ENCODE measurements around the gene NR0B2. TPM values are rescaled to one million over a fixed set of nuclear protein-coding genes. Genes with fewer than 3 reads are reported as not detected.
"Not testable (repeated sequence)": the region's sequence is repeated elsewhere in the genome, so short reads cannot be mapped to it uniquely, and the experiment has no call there.

Gene NR0B2
- total and polyA plus RNA-seq, 9 donors = 0.11 to 4.5 (median 0.38) TPM; not detected in 5

- Histone ChIP-seq H3K27me3 (ENCODE audit: control insufficient read depth, insufficient read depth, low read length) (no peaks in the 10 kb centered on the region), H3K36me3 (ENCODE audit: control insufficient read depth, insufficient read depth, low read length) (peaks cover 65% of the 10 kb centered on the region), H3K4me3 (ENCODE audit: low read length) (peak overlapping the region; percentile 79), H3K9me3 (replicated peaks; ENCODE audit: control insufficient read depth, low read depth, low read length) (no peaks in the 10 kb centered on the region), H3K27ac (ENCODE audit: low read length) (peak overlapping the region; percentile 93), H3K4me1 (ENCODE audit: control insufficient read depth, insufficient read depth, low read length) (peaks cover 16% of the 10 kb centered on the region)
- 3% methylated on average over 5 of the region's 12 CpGs for WGBS (ENCODE audit: insufficient coverage)
- DNase-seq = no peak
These were observed 23.3 kb downstream of the NR0B2 start for GRCh38 chr1:26890467-26890796.

- WGBS (ENCODE audit: insufficient coverage) = under 1% methylated on average over 79 of the region's 89 CpGs
- H3K27me3 ChIP-seq (ENCODE audit: control insufficient read depth, insufficient read depth, low read length) = no peaks in the 10 kb centered on the region
- peak within 1 kb of the TSS; percentile 79 for H3K4me3 ChIP-seq (ENCODE audit: low read length)
- no peaks in the 10 kb centered on the region for H3K9me3 ChIP-seq (replicated peaks; ENCODE audit: control insufficient read depth, low read depth, low read length)
- H3K4me1 ChIP-seq (ENCODE audit: control insufficient read depth, insufficient read depth, low read length) = peaks cover 16% of the 10 kb centered on the region
- H3K27ac ChIP-seq (ENCODE audit: low read length) = peak within 1 kb of the TSS; percentile 93
- DNase-seq = peak; percentile 92
- peaks cover 65% of the 10 kb centered on the region for H3K36me3 ChIP-seq (ENCODE audit: control insufficient read depth, insufficient read depth, low read length)
These were observed 24.0 kb downstream of the NR0B2 start, which contains the start of gene GPN2 for GRCh38 chr1:26889551-26890466. GPN2 (minus strand) TSS chr1:26890283; CDS start chr1:26890096, 187 bp downstream.

- WGBS (ENCODE audit: insufficient coverage) = no CpG with 5 or more reads among the region's 1 CpG
- H3K27ac ChIP-seq (ENCODE audit: low read length) = no peak overlapping the region
These were observed 25.5 kb downstream of the NR0B2 start for GRCh38 chr1:26888231-26888630.

GRCh38 chr1:26887125-26887524 is 26.6 kb downstream of the NR0B2 start:
- peaks cover 63% of the 10 kb centered on the region for H3K36me3 ChIP-seq (ENCODE audit: control insufficient read depth, insufficient read depth, low read length)
- no peaks in the 10 kb centered on the region for H3K27me3 ChIP-seq (ENCODE audit: control insufficient read depth, insufficient read depth, low read length)
- no peak overlapping the region for H3K27ac ChIP-seq (ENCODE audit: low read length)
- no peaks in the 10 kb centered on the region for H3K9me3 ChIP-seq (replicated peaks; ENCODE audit: control insufficient read depth, low read depth, low read length)
- no peak overlapping the region for H3K4me3 ChIP-seq (ENCODE audit: low read length)
- H3K4me1 ChIP-seq (ENCODE audit: control insufficient read depth, insufficient read depth, low read length) = peaks cover 16% of the 10 kb centered on the region
- WGBS (ENCODE audit: insufficient coverage) = no CpG with 5 or more reads among the region's 1 CpG
- peak; percentile 35 for DNase-seq

More at GRCh38 chr1:26888231-26888630, 25.5 kb downstream of the NR0B2 start:
- Histone ChIP-seq H3K4me1 (ENCODE audit: control insufficient read depth, insufficient read depth, low read length) (peaks cover 16% of the 10 kb centered on the region), H3K36me3 (ENCODE audit: control insufficient read depth, insufficient read depth, low read length) (peaks cover 63% of the 10 kb centered on the region), H3K4me3 (ENCODE audit: low read length) (no peak overlapping the region), H3K9me3 (replicated peaks; ENCODE audit: control insufficient read depth, low read depth, low read length) (no peaks in the 10 kb centered on the region), H3K27me3 (ENCODE audit: control insufficient read depth, insufficient read depth, low read length) (no peaks in the 10 kb centered on the region)
- no peak for DNase-seq

- Histone ChIP-seq H3K9me3 (replicated peaks; ENCODE audit: control insufficient read depth, low read depth, low read length) (no peaks in the 10 kb centered on the region), H3K4me3 (ENCODE audit: low read length) (no peak overlapping the region), H3K36me3 (ENCODE audit: control insufficient read depth, insufficient read depth, low read length) (peaks cover 71% of the 10 kb centered on the region), H3K27ac (ENCODE audit: low read length) (no peak overlapping the region), H3K4me1 (ENCODE audit: control insufficient read depth, insufficient read depth, low read length) (no peaks in the 10 kb centered on the region), H3K27me3 (ENCODE audit: control insufficient read depth, insufficient read depth, low read length) (no peaks in the 10 kb centered on the region)
- no peak for DNase-seq
- whole genome bisulfite sequencing (ENCODE audit: insufficient coverage) = 91% methylated on average over 5 of the region's 5 CpGs
These were observed 30.9 kb downstream of the NR0B2 start for GRCh38 chr1:26882696-26883463.

GRCh38 chr1:26881611-26882010 is 32.2 kb downstream of the NR0B2 start:
- not testable (repeated sequence) for DNase-seq; H3K4me1 ChIP-seq (ENCODE audit: control insufficient read depth, insufficient read depth, low read length); H3K9me3 ChIP-seq (replicated peaks; ENCODE audit: control insufficient read depth, low read depth, low read length); H3K4me3 ChIP-seq (ENCODE audit: low read length); H3K27me3 ChIP-seq (ENCODE audit: control insufficient read depth, insufficient read depth, low read length); H3K27ac ChIP-seq (ENCODE audit: low read length)
- 89% methylated on average over 5 of the region's 6 CpGs for WGBS (ENCODE audit: insufficient coverage)
- peaks cover 75% of the 10 kb centered on the region for H3K36me3 ChIP-seq (ENCODE audit: control insufficient read depth, insufficient read depth, low read length)

GRCh38 chr1:26879793-26880192 is 34.0 kb downstream of the NR0B2 start:
- WGBS (ENCODE audit: insufficient coverage) = no CpG with 5 or more reads among the region's 4 CpGs
- H3K4me1 ChIP-seq (ENCODE audit: control insufficient read depth, insufficient read depth, low read length) = no peaks in the 10 kb centered on the region
- H3K27ac ChIP-seq (ENCODE audit: low read length) = no peak overlapping the region
- H3K36me3 ChIP-seq (ENCODE audit: control insufficient read depth, insufficient read depth, low read length) = peaks cover 67% of the 10 kb centered on the region
- no peaks in the 10 kb centered on the region for H3K27me3 ChIP-seq (ENCODE audit: control insufficient read depth, insufficient read depth, low read length)
- H3K9me3 ChIP-seq (replicated peaks; ENCODE audit: control insufficient read depth, low read depth, low read length) = no peaks in the 10 kb centered on the region
- no peak for DNase-seq
- H3K4me3 ChIP-seq (ENCODE audit: low read length) = no peak overlapping the region

GRCh38 chr1:26877326-26877725 is 36.4 kb downstream of the NR0B2 start:
- Histone ChIP-seq H3K27ac (ENCODE audit: low read length) (no peak overlapping the region), H3K4me1 (ENCODE audit: control insufficient read depth, insufficient read depth, low read length) (no peaks in the 10 kb centered on the region), H3K9me3 (replicated peaks; ENCODE audit: control insufficient read depth, low read depth, low read length) (no peaks in the 10 kb centered on the region), H3K27me3 (ENCODE audit: control insufficient read depth, insufficient read depth, low read length) (no peaks in the 10 kb centered on the region), H3K36me3 (ENCODE audit: control insufficient read depth, insufficient read depth, low read length) (peaks cover 46% of the 10 kb centered on the region), H3K4me3 (ENCODE audit: low read length) (no peak overlapping the region)
- DNase-seq = no peak
- no CpG with 5 or more reads among the region's 2 CpGs for WGBS (ENCODE audit: insufficient coverage)

GRCh38 chr1:26874896-26875295 is 38.9 kb downstream of the NR0B2 start:
- H3K27me3 ChIP-seq (ENCODE audit: control insufficient read depth, insufficient read depth, low read length) = no peaks in the 10 kb centered on the region
- H3K9me3 ChIP-seq (replicated peaks; ENCODE audit: control insufficient read depth, low read depth, low read length) = no peaks in the 10 kb centered on the region
- H3K27ac ChIP-seq (ENCODE audit: low read length) = no peak overlapping the region
- peaks cover 30% of the 10 kb centered on the region for H3K36me3 ChIP-seq (ENCODE audit: control insufficient read depth, insufficient read depth, low read length)
- 72% methylated on average over 2 of the region's 4 CpGs for WGBS (ENCODE audit: insufficient coverage)
- DNase-seq = no peak
- H3K4me3 ChIP-seq (ENCODE audit: low read length) = no peak overlapping the region
- H3K4me1 ChIP-seq (ENCODE audit: control insufficient read depth, insufficient read depth, low read length) = no peaks in the 10 kb centered on the region

- H3K27ac ChIP-seq (ENCODE audit: low read length); H3K4me1 ChIP-seq (ENCODE audit: control insufficient read depth, insufficient read depth, low read length); DNase-seq; H3K9me3 ChIP-seq (replicated peaks; ENCODE audit: control insufficient read depth, low read depth, low read length); H3K4me3 ChIP-seq (ENCODE audit: low read length); H3K27me3 ChIP-seq (ENCODE audit: control insufficient read depth, insufficient read depth, low read length): not testable (repeated sequence)
- peaks cover 16% of the 10 kb centered on the region for H3K36me3 ChIP-seq (ENCODE audit: control insufficient read depth, insufficient read depth, low read length)
- WGBS (ENCODE audit: insufficient coverage) = no CpG with 5 or more reads among the region's 2 CpGs
These were observed 40.7 kb downstream of the NR0B2 start for GRCh38 chr1:26873097-26873496.
